Subcutaneous preadipocyte (primary cell): ENCODE results near the gene COG7. TPM values are rescaled to one million over a fixed set of nuclear protein-coding genes. Genes with fewer than 3 reads are reported as not detected.

ENCODE experiments used
- small RNA-seq: library from RNA; depleted of rRNA; stranded (forward); fragments of <200 nt; gene quantifications from one replicate; pipeline ENCODE3, GENCODE V24; 2012
- total RNA-seq: library from RNA; depleted of rRNA; stranded (reverse); fragments of >200 nt; gene quantifications from 2 replicates; pipeline ENCODE4 v1.2.3, GENCODE V29; 2012

Gene COG7
- 16.9 and 21.1 TPM in 2 replicates for total RNA-seq

GRCh38 chr16:23452572-23453337 is at the start of gene COG7:
Gene COG7, minus strand, starts transcription at chr16:23453189. Its CDS starts 195 bp downstream, at chr16:23452994.

Small RNA genes within 50 kb of the gene (small RNA-seq; reads per million reads assigned to genes)
- not detected for gene RF00072

Other genes with a start within 250 kb of the COG7 start
- not detected in 2 replicates for gene SCNN1B, start 150.9 kb downstream of the COG7 start, total RNA-seq
- gene GGA2, start 57.3 kb upstream of the COG7 start, total RNA-seq = 14.7 and 21.9 TPM in 2 replicates
- gene EARS2, start 104.2 kb upstream of the COG7 start, total RNA-seq = 37.8 and 39.3 TPM in 2 replicates
- gene UBFD1, start 104.5 kb upstream of the COG7 start, total RNA-seq = 77.2 and 85.0 TPM in 2 replicates
- 73.1 and 78.3 TPM in 2 replicates for gene NDUFAB1, start 143.1 kb upstream of the COG7 start, total RNA-seq
- gene PALB2, start 188.1 kb upstream of the COG7 start, total RNA-seq = 15.4 and 17.0 TPM in 2 replicates
- 27.2 and 30.7 TPM in 2 replicates for gene DCTN5, start 188.3 kb upstream of the COG7 start, total RNA-seq
- gene PLK1, start 225.7 kb upstream of the COG7 start, total RNA-seq = 31.6 and 46.7 TPM in 2 replicates